ENCODE measurements around the gene ZNF595.

DNA sequence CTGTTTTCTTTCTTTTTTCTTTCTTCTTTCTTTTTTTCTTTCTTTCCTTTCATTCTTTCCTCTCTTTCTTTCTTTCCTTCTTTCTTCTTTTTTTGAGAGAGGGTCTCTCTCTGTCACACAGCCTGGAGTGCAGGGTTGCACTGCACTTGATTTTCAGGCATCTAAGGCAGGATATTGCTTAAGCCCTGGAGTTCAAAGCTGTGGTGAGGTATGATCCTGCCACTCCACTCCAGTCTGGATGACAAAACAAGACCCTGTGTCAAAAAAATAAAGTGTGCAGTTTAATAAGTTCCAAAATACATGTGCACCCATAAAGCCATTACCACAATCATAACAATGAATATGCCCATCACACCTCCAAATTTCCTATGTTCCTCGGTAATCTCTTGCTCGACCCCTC, 60.6 kb downstream of the ZNF595 start:
- no peak for TF ChIP-seq YY1 (IDR thresholded peaks at IDR 0.05; ENCODE audit: low read depth)
- no peak for TF ChIP-seq MXI1 (IDR thresholded peaks at IDR 0.05; ENCODE audit: low read depth, low read length)
- no peak for TF ChIP-seq POLR2AphosphoS5 (IDR thresholded peaks at IDR 0.05; ENCODE audit: low read depth, low read length)

Data from SK-N-SH (cell line).